Parathyroid adenoma (tissue), 2 donors: ENCODE measurements around the gene HOTAIR.

ENCODE experiments used
- H2AFZ ChIP-seq: fragments of 300-600 bp; sonication (generic); one replicate; pipeline ENCODE4 v1.7.0; 2017; ENCODE audit warnings: antibody characterized with exemption, mild to moderate bottlenecking
- H3K27ac ChIP-seq: fragments of 300-600 bp; sonication (generic); one replicate; pipeline ENCODE4 v1.7.0; 2017
- H3K27me3 ChIP-seq: fragments of 300-600 bp; sonication (generic); one replicate; pipeline ENCODE4 v1.7.0; 2017; ENCODE audit warnings: low read length; ENCODE audit not compliant: control insufficient read depth, insufficient read depth
- H3K36me3 ChIP-seq: fragments of 300-600 bp; sonication (generic); one replicate; pipeline ENCODE4 v1.7.0; 2017; ENCODE audit warnings: low read length; ENCODE audit not compliant: control insufficient read depth, insufficient read depth
- H3K4me1 ChIP-seq: fragments of 300-600 bp; sonication (generic); one replicate; pipeline ENCODE4 v1.7.0; 2017; ENCODE audit warnings: control low read depth
- H3K4me2 ChIP-seq: fragments of 300-600 bp; sonication (generic); one replicate; pipeline ENCODE4 v1.7.0; 2017; ENCODE audit warnings: low read length
- H3K4me3 ChIP-seq: fragments of 300-600 bp; sonication (generic); one replicate; pipeline ENCODE4 v1.7.0; 2017; ENCODE audit warnings: low read depth, low read length
- H3K79me2 ChIP-seq: fragments of 300-600 bp; sonication (generic); one replicate; pipeline ENCODE4 v1.7.0; 2017; ENCODE audit warnings: control low read depth
- H3K9ac ChIP-seq: fragments of 300-600 bp; sonication (generic); one replicate; pipeline ENCODE4 v1.7.0; 2017; ENCODE audit warnings: mild to moderate bottlenecking
- H3K9me3 ChIP-seq: fragments of 300-600 bp; sonication (generic); one replicate; pipeline ENCODE4 v1.7.0; 2017; ENCODE audit warnings: low read length; ENCODE audit not compliant: control insufficient read depth
- CTCF ChIP-seq: fragments of 300-600 bp; sonication (generic); IDR thresholded peaks from one replicate; pipeline ENCODE4 v1.7.0; 2017; ENCODE audit warnings: antibody characterized with exemption, mild to moderate bottlenecking
- donor health status: primary hyperparathyroidism.

The HOTAIR gene

GRCh38 chr12:53947743-53948142, 27.0 kb downstream of the HOTAIR start:
- TF ChIP-seq CTCF, result no peak
- Histone ChIP-seq H3K27ac (no peak overlapping the region), H3K4me1 (no peaks in the 10 kb centered on the region), H3K4me2 (no peak overlapping the region), H3K36me3 (no peaks in the 10 kb centered on the region), H3K9ac (no peak overlapping the region), H2AFZ (no peak overlapping the region), H3K9me3 (no peaks in the 10 kb centered on the region), H3K27me3 (peaks cover 31% of the 10 kb centered on the region), H3K4me3 (no peak overlapping the region), H3K79me2 (no peaks in the 10 kb centered on the region)

- Histone ChIP-seq H2AFZ (no peak overlapping the region), H3K4me1 (no peaks in the 10 kb centered on the region), H3K9me3 (no peaks in the 10 kb centered on the region), H3K36me3 (no peaks in the 10 kb centered on the region), H3K27ac (no peak overlapping the region), H3K79me2 (no peaks in the 10 kb centered on the region), H3K9ac (no peak overlapping the region), H3K27me3 (peaks cover 16% of the 10 kb centered on the region), H3K4me3 (no peak overlapping the region), H3K4me2 (no peak overlapping the region)
- TF ChIP-seq CTCF, result no peak
Measured at GRCh38 chr12:53944907-53945847, 29.6 kb downstream of the HOTAIR start.

- Histone ChIP-seq H3K4me2 (no peak overlapping the region), H3K36me3 (no peaks in the 10 kb centered on the region), H3K9me3 (no peaks in the 10 kb centered on the region), H3K27me3 (peaks cover 13% of the 10 kb centered on the region), H3K9ac (no peak overlapping the region), H3K27ac (no peak overlapping the region), H3K4me3 (no peak overlapping the region), H3K79me2 (no peaks in the 10 kb centered on the region), H3K4me1 (no peaks in the 10 kb centered on the region), H2AFZ (no peak overlapping the region)
- TF ChIP-seq CTCF, result no peak
Measured at GRCh38 chr12:53944209-53944608, 30.5 kb downstream of the HOTAIR start.

- H3K27ac ChIP-seq, result no peak overlapping the region
- no peak overlapping the region for H3K4me3 ChIP-seq
- no peaks in the 10 kb centered on the region for H3K36me3 ChIP-seq
- no peak overlapping the region for H3K4me2 ChIP-seq
- TF ChIP-seq CTCF, result no peak
- H3K79me2 ChIP-seq, result no peaks in the 10 kb centered on the region
- H2AFZ ChIP-seq, result no peak overlapping the region
- no peaks in the 10 kb centered on the region for H3K9me3 ChIP-seq
- H3K4me1 ChIP-seq, result no peaks in the 10 kb centered on the region
- peaks cover 29% of the 10 kb centered on the region for H3K27me3 ChIP-seq
- no peak overlapping the region for H3K9ac ChIP-seq
Measured at GRCh38 chr12:53942467-53942997, 32.2 kb downstream of the HOTAIR start.
